IMR-90 (cell line): Measurements from ENCODE around the gene LILRA6.

Source experiments
- CEBPB ChIP-seq: IDR thresholded peaks from 2 replicates; pipeline ENCODE4 v1.6.1; 2012; ENCODE audit warnings: low read depth, low read length, improper control_type of control experiment
- CTCF ChIP-seq: conservative IDR thresholded peaks from 2 replicates; pipeline ENCODE4 v1.5.1; 2012; ENCODE audit warnings: mild to moderate bottlenecking, low read depth, low read length, improper control_type of control experiment
- POLR2A ChIP-seq: IDR thresholded peaks from 2 replicates; pipeline ENCODE4 v1.6.1; 2012; ENCODE audit warnings: mild to moderate bottlenecking, low read depth, low read length
- RCOR1 ChIP-seq: IDR thresholded peaks from 2 replicates; pipeline ENCODE4 v1.6.1; 2012; ENCODE audit warnings: mild to moderate bottlenecking, low read length, improper control_type of control experiment; ENCODE audit not compliant: insufficient replicate concordance
- SMC3 ChIP-seq: fragments of 150-350 bp; IDR thresholded peaks from 2 replicates; pipeline ENCODE4 v1.6.1; 2016; ENCODE audit warnings: low read depth, mild to moderate bottlenecking, antibody characterized with exemption, low read length, moderate library complexity

- TF ChIP-seq CTCF, result no peak
- no peak for TF ChIP-seq SMC3
- TF ChIP-seq CEBPB, result no peak
- TF ChIP-seq POLR2A, result no peak
- no peak for TF ChIP-seq RCOR1
Measured at GRCh38 chr19:54230031-54230430, 12.6 kb downstream of the LILRA6 start.
